CD4-positive, alpha-beta memory T cell (primary cell): ENCODE measurements around the gene GIGYF1. TPM values are rescaled to one million over a fixed set of nuclear protein-coding genes. Genes with fewer than 3 reads are reported as not detected.
"Not testable (repeated sequence)": the region's sequence is repeated elsewhere in the genome, so short reads cannot be mapped to it uniquely, and the experiment has no call there.

Source experiments
- CTCF ChIA-PET: fragments of 350-600 bp; sonication (Branson Sonifier 250); formaldehyde crosslinking; loops from one replicate; lab custom pipeline; 2021; ENCODE audit warnings: inconsistent platforms; ENCODE audit not compliant: partially characterized antibody; lab: Charles Lee
- POLR2A ChIA-PET: fragments of 350-600 bp; sonication (Branson Sonifier 250); formaldehyde crosslinking; loops from one replicate; lab custom pipeline; 2021; ENCODE audit not compliant: partially characterized antibody; lab: Charles Lee
- DNase-seq, 5 donors: peaks; one replicate each; pipeline versions ENCODE4 v3.0.0 to v3.0.0-alpha.2; 2020 to 2022; ENCODE audit warnings: mixed read lengths in 1 of 5
- H3K27ac ChIP-seq: one replicate; pipeline ENCODE4 v1.7.0; 2013; ENCODE audit warnings: low read depth, low read length
- H3K27me3 ChIP-seq: 2 replicates; pipeline ENCODE4 v1.7.0; 2013; ENCODE audit warnings: mild to moderate bottlenecking, low read length, moderate library complexity; ENCODE audit not compliant: insufficient read depth
- H3K36me3 ChIP-seq: 2 replicates; pipeline ENCODE4 v1.7.0; 2013; ENCODE audit warnings: mild to moderate bottlenecking, low read length, moderate library complexity; ENCODE audit not compliant: insufficient read depth
- H3K4me1 ChIP-seq: 2 replicates; pipeline ENCODE4 v1.7.0; 2013; ENCODE audit warnings: mild to moderate bottlenecking, low read length, moderate library complexity; ENCODE audit not compliant: insufficient read depth
- H3K4me3 ChIP-seq, 2 donors: one replicate each; pipeline ENCODE4 v1.7.0; 2013; ENCODE audit warnings: low read length in 2 of 2, mild to moderate bottlenecking in 1 of 2
- H3K9me3 ChIP-seq, 2 donors: one replicate each; pipeline ENCODE4 v1.7.0; 2013; ENCODE audit warnings: low read length in 2 of 2, control low read depth in 1 of 2; ENCODE audit not compliant: control insufficient read depth in 1 of 2
- H3K27ac Mint-ChIP-seq, 7 donors: one replicate each; pipeline ENCODE4 v1.8.0; 2020 to 2021; ENCODE audit warnings: mixed read lengths in 7 of 7, mild to moderate bottlenecking in 6 of 7, inconsistent platforms in 3 of 7, moderate library complexity in 3 of 7
- H3K27me3 Mint-ChIP-seq, 2 donors: one replicate each; pipeline ENCODE4 v1.8.0; 2020 to 2021; ENCODE audit warnings: mixed read lengths in 2 of 2
- H3K36me3 Mint-ChIP-seq, 2 donors: one replicate each; pipeline ENCODE4 v1.8.0; 2020 to 2021; ENCODE audit warnings: mixed read lengths in 2 of 2, inconsistent platforms in 1 of 2, mild to moderate bottlenecking in 1 of 2
- H3K4me1 Mint-ChIP-seq, 4 donors: one replicate each; pipeline ENCODE4 v1.8.0; 2020 to 2021; ENCODE audit warnings: mixed read lengths in 4 of 4, mild to moderate bottlenecking in 1 of 4
- H3K4me3 Mint-ChIP-seq, 8 donors: one replicate each; pipeline ENCODE4 v1.8.0; 2020 to 2021; ENCODE audit warnings: mixed read lengths in 8 of 8, mild to moderate bottlenecking in 7 of 8, moderate library complexity in 6 of 8, inconsistent platforms in 3 of 8
- H3K9me3 Mint-ChIP-seq, 8 donors: one replicate each; pipeline ENCODE4 v1.8.0; 2020 to 2021; ENCODE audit warnings: mixed read lengths in 8 of 8, mild to moderate bottlenecking in 5 of 8, inconsistent platforms in 3 of 8, moderate library complexity in 1 of 8
- intact Hi-C: fragments of 100-400 bp; cut with micrococcal nuclease; formaldehyde crosslinking; loops from one replicate; pipeline ENCODE4 v1.15.1; 2023
- polyA plus RNA-seq, 2 donors: library from polyadenylated mRNA; unstranded; fragments of 300-500 nt; fragmentation: Illumina TruSeq; gene quantifications; one replicate each; pipeline ENCODE4 v1.2.3, GENCODE V29; 2021
- total RNA-seq, 2 experiments: library from RNA; stranded (reverse); gene quantifications; one replicate each; pipeline ENCODE4 v1.2.3, GENCODE V29; 2021

Gene GIGYF1
- total and polyA plus RNA-seq, 4 experiments from 2014 or later, result 0.19 to 118 (median 59.7) TPM

DNA sequence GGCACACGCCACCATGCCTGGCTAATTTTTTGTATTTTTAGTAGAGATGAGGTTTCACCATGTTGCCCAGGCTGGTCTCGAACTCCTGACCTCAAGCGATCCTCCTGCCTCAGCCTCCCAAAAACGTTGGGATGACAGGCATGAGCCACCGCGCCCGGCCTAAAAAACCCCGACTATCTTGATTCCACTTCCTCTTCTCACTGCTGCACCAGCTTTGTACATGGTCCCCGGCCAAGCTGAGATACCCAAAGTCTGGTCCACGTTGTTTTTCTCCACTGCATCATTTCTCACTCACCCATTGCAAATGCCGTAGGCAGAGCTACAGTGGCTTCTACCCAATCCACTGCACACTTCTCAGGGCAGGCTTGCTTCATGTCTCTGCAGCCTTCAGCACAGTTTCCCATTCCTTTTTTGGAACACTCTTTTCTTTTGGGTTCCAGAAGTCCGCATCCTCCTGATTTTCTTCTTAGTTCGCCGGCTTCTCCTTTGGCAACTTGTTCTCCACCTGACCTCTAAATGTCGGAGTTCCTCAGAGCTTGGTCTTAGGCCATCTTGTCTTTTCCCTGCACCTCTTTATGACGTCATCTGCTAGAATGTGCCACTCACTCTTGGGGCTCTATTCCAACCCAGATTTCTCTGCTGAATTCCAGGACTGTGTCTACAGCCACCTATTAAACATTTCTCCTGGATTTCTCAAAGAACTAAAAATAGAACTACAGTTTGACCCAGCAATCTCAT is 26.6 kb downstream of the GIGYF1 start:
- intact Hi-C loops, result no loop called here
- H3K27ac Mint-ChIP-seq, result no peak overlapping the region

DNA sequence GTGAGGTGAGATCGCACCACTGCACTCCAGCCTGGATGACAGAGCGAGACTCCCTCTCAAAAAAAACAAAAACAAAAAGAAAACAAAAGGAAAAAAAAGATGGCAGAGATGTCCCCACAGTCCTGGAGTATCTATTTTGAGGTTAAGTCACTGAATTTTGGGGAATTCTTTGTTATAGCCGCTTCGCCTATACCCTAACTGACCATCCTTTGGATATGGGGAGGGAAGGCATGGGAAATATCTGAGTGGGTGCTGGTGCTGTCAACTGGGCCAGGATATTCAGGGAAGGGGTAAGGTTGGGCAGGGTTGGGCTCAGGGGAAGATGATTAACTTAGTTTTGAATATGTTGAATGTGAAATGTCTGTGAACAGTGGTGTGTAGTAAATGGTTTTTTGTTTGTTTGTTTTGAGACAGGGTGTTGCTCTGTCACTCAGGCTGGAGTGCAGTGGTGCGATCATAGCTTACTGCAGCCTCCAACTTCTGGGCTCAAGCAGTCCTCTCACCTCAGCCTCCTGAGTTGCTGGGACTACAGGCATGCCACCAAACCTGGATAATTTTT is 28.8 kb downstream of the GIGYF1 start:
- no peak overlapping the region for H3K4me3 Mint-ChIP-seq
- H3K9me3 Mint-ChIP-seq, result peaks cover 0 to 1% (median 0%) of the 10 kb centered on the region in 8 donors
- DNase-seq, result no peak
- no peaks in the 10 kb centered on the region for H3K36me3 Mint-ChIP-seq
- Histone ChIP-seq H3K36me3 (no peaks in the 10 kb centered on the region), H3K4me3 (no peak overlapping the region), H3K27ac (no peak overlapping the region), H3K27me3 (no peaks in the 10 kb centered on the region), H3K9me3 (no peaks in the 10 kb centered on the region), H3K4me1 (no peaks in the 10 kb centered on the region)
- H3K4me1 Mint-ChIP-seq, result no peaks in the 10 kb centered on the region
- peaks cover 0 to 3% of the 10 kb centered on the region in 2 donors for H3K27me3 Mint-ChIP-seq
- intact Hi-C loops, result no loop called here
- CTCF ChIA-PET, result interaction anchor here (0.6 kb wide), 1 partner anchor 101 kb away, joined by 3 read pairs; no protein-coding TSS in a partner anchor
- POLR2A ChIA-PET, result interaction anchor here (1.3 kb wide), 1 partner anchor 79 kb away, joined by 4 read pairs; the partner anchor contains the start of gene FBXO24
- H3K27ac Mint-ChIP-seq, result no peak overlapping the region

More for the DNA sequence above, 26.6 kb downstream of the GIGYF1 start:
- Histone ChIP-seq H3K9me3 (no peaks in the 10 kb centered on the region), H3K4me3 (no peak overlapping the region), H3K36me3 (no peaks in the 10 kb centered on the region), H3K27ac (no peak overlapping the region), H3K27me3 (no peaks in the 10 kb centered on the region), H3K4me1 (no peaks in the 10 kb centered on the region)
- Mint-ChIP-seq H3K36me3 (no peaks in the 10 kb centered on the region), H3K4me1 (no peaks in the 10 kb centered on the region), H3K9me3 (peaks cover 0 to 2% (median 0%) of the 10 kb centered on the region in 8 donors), H3K4me3 (no peak overlapping the region), H3K27me3 (no peaks in the 10 kb centered on the region)
- no peak for DNase-seq
- POLR2A ChIA-PET, result interaction anchor here (1.4 kb wide), 1 partner anchor 18 kb away, joined by 3 read pairs; no protein-coding TSS in a partner anchor
- CTCF ChIA-PET, result interaction anchor here (0.8 to 1.6 kb wide), 4 partner anchors 28 to 217 kb away, joined by 3 to 5 read pairs (median 4); no protein-coding TSS in a partner anchor

DNA sequence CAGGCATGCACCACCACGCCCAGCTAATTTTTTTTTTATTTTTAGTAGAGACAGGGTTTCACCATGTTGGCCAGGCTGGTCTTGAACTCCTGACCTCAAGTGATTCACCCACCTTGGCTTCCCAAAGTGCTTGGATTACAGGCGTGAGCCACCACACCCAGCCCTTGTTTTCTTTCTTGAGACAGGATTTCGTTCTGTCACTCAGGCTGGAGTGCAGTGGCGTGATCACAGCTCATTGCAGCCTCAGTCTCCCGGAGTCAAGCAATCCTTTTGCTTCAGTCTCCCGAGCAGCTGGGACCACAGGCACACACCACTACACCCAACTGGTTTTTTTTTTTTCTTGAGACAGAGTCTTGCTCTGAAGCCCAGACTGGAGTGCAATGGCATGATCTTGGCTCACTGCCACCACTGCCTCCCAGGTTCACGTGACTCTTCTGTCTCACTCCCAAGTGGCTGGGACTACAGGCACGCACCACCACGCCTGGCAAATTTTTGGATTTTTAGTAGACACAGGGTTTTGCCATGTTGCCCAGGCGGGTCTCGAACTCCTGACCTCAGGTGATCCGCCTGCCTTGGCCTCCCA is 31.8 kb downstream of the GIGYF1 start:
- H3K27me3 ChIP-seq, H3K36me3 ChIP-seq, H3K36me3 Mint-ChIP-seq, H3K4me1 Mint-ChIP-seq, H3K4me1 ChIP-seq, H3K4me3 ChIP-seq, H3K4me3 Mint-ChIP-seq, DNase-seq, intact Hi-C loops, H3K9me3 Mint-ChIP-seq, H3K27ac Mint-ChIP-seq, H3K27ac ChIP-seq, H3K9me3 ChIP-seq: not testable (repeated sequence)
- CTCF ChIA-PET, result interaction anchor here (1.3 kb wide), 1 partner anchor 28 kb away, joined by 4 read pairs; no protein-coding TSS in a partner anchor
- POLR2A ChIA-PET, result interaction anchor here (1.4 kb wide), 1 partner anchor 11 kb away, joined by 4 read pairs; the partner anchor contains the start of gene GNB2
- H3K27me3 Mint-ChIP-seq, result peaks cover 8 to 16% of the 10 kb centered on the region in 2 donors

DNA sequence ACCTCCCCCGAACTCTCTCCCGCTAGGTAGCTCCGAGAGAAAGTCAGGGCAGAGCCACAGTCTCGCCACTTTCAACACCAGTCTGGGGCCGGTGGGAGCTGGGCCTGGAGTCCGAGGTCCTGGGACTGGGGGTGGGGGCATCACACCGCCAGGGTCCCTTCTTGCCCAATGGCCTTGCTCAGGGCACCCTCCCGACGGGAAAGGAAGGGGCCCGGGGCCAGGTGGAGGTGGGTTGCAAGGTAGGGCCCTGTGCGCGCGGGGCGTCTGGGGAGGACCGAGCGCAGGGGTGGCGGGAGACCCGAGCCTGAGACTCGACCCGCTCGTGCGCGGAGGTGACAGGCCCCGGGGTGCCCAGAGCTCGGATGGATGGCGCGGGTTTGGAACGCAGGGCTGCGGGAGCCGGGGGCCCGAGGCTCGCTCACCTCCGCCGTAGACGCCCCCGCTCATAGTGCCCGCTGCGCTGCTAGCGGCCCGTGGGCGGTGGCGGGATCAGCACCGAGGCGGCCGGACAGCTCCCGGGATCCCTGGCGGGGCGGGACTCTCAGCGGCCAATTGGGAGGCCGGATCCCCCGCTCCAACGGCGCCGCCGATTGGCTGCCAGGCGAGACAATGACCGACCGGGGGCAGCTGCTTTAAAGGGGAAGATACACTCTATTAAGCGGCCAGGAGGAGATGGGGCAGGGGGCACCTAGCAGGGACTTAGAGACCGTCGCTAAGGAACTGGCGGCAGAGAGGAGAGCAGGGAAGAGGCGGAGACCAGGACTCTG is 38.0 kb downstream of the GIGYF1 start, which contains the start of gene ACTL6B:
ACTL6B (minus strand) TSS at position 541 of the 767 bp plus-strand sequence; CDS start at position 447, 94 bp downstream.
- DNase-seq, result peak in 4 of 5 donors; percentile 31 to 56 (median 50)
- peak within 1 kb of the TSS in 1 of 8 donors; percentile 48 for H3K4me3 Mint-ChIP-seq
- peaks cover 0 to 4% (median 1%) of the 10 kb centered on the region in 8 donors for H3K9me3 Mint-ChIP-seq
- Histone ChIP-seq H3K9me3 (no peaks in the 10 kb centered on the region), H3K4me3 (no peak within 1 kb of the TSS), H3K27me3 (peaks cover 20% of the 10 kb centered on the region), H3K4me1 (no peaks in the 10 kb centered on the region), H3K36me3 (no peaks in the 10 kb centered on the region), H3K27ac (no peak within 1 kb of the TSS)
- ChIA-PET POLR2A (no interaction called here), CTCF (no interaction called here)
- H3K27me3 Mint-ChIP-seq, result peaks cover 25% of the 10 kb centered on the region in 2 donors
- H3K36me3 Mint-ChIP-seq, result no peaks in the 10 kb centered on the region
- intact Hi-C loops, result no loop called here
- no peak within 1 kb of the TSS for H3K27ac Mint-ChIP-seq
- H3K4me1 Mint-ChIP-seq, result peaks cover 0 to 8% (median 3%) of the 10 kb centered on the region in 4 donors

DNA sequence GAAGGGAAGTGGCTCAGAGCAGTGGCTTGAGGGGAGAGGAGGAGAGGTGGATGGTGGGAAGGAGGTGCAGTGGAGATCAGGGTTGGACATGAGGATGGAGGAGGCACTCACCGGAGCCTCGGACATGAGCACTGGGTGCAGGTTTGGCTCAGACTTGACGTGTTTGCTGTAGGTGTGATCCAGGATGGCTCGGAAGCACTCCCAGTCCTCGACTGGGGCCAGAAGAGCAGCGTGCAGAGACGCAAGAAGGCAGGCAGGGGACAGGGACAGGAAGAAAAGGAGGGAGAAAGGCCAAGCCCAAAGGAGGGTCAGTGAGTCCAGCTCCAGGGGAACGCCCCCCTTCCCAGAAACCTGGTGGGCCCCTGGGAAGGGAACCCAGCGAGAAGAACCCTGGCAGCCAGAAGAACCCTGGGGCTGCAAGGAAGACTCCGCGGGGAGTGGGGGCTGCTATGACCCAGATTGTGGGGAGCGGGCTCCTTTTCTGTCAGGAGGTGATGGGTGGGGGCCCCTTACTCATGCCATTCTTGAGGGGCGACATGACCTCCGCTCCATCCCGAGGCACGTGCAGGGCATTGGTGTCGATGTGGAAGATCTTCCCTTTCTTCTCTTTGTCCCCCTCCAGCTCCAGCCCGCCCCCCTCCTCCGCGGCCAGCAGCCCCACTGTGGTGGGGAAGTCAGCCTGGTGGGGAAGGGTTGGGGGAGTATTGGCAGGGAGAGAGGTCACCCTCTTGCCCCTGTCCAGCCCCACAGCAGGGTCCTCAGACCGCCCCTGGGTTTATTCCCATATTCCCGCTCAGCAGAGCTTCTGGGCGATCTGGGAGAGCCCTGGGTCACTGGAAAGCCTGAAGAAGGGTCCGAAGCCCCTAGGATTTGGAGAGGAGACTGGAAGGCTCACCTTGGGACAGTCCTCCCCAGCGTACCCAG is 38.9 kb downstream of the GIGYF1 start:
- POLR2A ChIA-PET, result no interaction called here

More for the DNA sequence above, 38.9 kb downstream of the GIGYF1 start:
- Mint-ChIP-seq H3K36me3 (no peaks in the 10 kb centered on the region), H3K9me3 (peaks cover 0 to 4% (median 1%) of the 10 kb centered on the region in 8 donors), H3K4me1 (peaks cover 0 to 8% (median 3%) of the 10 kb centered on the region in 4 donors), H3K27ac (peak overlapping the region in 1 of 7 donors; percentile 24), H3K27me3 (peaks cover 26 to 29% of the 10 kb centered on the region in 2 donors), H3K4me3 (peak overlapping the region in 2 of 8 donors; percentile 31 to 73)
- CTCF ChIA-PET, result no interaction called here
- intact Hi-C loops, result no loop called here
- no peak for DNase-seq
- Histone ChIP-seq H3K4me1 (no peaks in the 10 kb centered on the region), H3K36me3 (no peaks in the 10 kb centered on the region), H3K4me3 (no peak overlapping the region), H3K27me3 (peaks cover 20% of the 10 kb centered on the region), H3K27ac (no peak overlapping the region), H3K9me3 (no peaks in the 10 kb centered on the region)
